Suprapubic skin (tissue), 3 donors: ENCODE measurements around the gene ZNF775.

Experiments
- EP300 ChIP-seq: sonication (generic); formaldehyde crosslinking; IDR thresholded peaks from one replicate; pipeline ENCODE4 v1.6.1; 2017; ENCODE audit warnings: antibody characterized with exemption
- POLR2A ChIP-seq, 2 donors: fragments of 450-650 bp; IDR thresholded peaks; one replicate each; pipeline ENCODE4 v1.6.1; 2017; ENCODE audit warnings: antibody characterized with exemption in 2 of 2, mild to moderate bottlenecking in 2 of 2, moderate library complexity in 2 of 2
- TF ChIP-seq, protein P1 (sequence below), 2 donors: fragments of 200-600 bp in 1 of 2; fragments of 450-650 bp in 1 of 2; sonication (generic) in 1 of 2; IDR thresholded peaks; one replicate each; pipeline ENCODE4 v1.5.1; 2016 to 2019; ENCODE audit warnings: antibody characterized with exemption in 2 of 2, mild to moderate bottlenecking in 1 of 2, moderate library complexity in 1 of 2

DNA sequence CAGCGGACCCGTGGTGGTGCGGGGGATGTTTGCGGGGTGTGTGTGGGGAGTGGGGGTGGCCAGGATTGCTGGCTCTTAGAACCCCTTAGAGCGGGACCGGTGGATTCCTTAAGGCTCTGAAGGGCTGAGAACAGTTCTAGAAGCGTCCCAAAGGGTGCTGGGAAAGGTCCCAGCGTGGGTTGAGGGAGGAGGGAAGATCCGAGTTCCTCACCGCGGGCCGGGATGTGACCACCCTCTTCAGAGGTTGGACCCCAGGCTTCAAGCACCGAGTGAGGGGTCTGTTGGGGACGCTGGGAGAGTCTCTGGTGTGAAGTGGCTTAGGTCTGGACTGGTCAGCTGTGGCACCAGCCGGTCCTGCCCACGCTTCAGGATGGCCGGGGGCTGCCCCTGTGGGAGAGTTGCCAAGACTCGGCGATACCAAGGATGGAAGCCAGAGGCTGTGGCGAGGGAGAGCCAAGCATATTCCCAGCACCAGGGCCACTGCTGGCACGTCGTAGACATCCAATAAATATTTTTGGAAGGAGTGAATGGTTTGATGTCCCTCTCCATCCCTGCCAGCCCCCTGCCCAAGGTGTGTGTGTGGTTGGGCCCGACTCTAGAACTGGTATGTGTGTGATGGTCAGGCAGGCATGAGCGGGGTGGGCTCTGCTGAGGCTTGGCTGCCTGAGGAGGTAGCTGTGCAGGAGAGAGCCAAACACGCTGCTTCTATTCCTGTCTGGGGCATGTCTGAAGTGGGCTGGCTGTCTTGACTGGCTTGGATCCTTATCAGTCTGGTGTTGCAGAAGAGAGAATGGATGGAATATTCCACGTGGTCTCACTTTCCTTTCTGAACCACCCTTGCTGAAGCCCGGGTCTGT, 19.2 kb downstream of the ZNF775 start:
- TF ChIP-seq POLR2A (IDR thresholded peaks at IDR 0.05): no peak
- TF ChIP-seq, protein P1, sequence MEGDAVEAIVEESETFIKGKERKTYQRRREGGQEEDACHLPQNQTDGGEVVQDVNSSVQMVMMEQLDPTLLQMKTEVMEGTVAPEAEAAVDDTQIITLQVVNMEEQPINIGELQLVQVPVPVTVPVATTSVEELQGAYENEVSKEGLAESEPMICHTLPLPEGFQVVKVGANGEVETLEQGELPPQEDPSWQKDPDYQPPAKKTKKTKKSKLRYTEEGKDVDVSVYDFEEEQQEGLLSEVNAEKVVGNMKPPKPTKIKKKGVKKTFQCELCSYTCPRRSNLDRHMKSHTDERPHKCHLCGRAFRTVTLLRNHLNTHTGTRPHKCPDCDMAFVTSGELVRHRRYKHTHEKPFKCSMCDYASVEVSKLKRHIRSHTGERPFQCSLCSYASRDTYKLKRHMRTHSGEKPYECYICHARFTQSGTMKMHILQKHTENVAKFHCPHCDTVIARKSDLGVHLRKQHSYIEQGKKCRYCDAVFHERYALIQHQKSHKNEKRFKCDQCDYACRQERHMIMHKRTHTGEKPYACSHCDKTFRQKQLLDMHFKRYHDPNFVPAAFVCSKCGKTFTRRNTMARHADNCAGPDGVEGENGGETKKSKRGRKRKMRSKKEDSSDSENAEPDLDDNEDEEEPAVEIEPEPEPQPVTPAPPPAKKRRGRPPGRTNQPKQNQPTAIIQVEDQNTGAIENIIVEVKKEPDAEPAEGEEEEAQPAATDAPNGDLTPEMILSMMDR (IDR thresholded peaks at IDR 0.05): no peak
- no peak for TF ChIP-seq EP300
